DMS 273 (cell line): ENCODE measurements around the gene HNRNPLL.

Source experiments
- DNase-seq: peaks from one replicate; lab custom pipeline; 2025; ENCODE audit not compliant: unreplicated experiment; lab: John Stamatoyannopoulos, UW

Gene HNRNPLL

GRCh38 chr2:38598200-38598990, 4.3 kb downstream of the HNRNPLL start:
- DNase-seq, result peak; percentile 4

GRCh38 chr2:38597115-38597514, 5.6 kb downstream of the HNRNPLL start:
- DNase-seq, result no peak

GRCh38 chr2:38596229-38596628, 6.5 kb downstream of the HNRNPLL start:
- DNase-seq, result no peak

GRCh38 chr2:38592951-38593350, 9.8 kb downstream of the HNRNPLL start:
- DNase-seq, result no peak

- DNase-seq, result no peak
Measured at GRCh38 chr2:38591152-38591551, 11.6 kb downstream of the HNRNPLL start.

- peak; percentile 25 for DNase-seq
Measured at GRCh38 chr2:38590053-38590452, 12.7 kb downstream of the HNRNPLL start.

- DNase-seq, result no peak
Measured at GRCh38 chr2:38586931-38587330, 15.8 kb downstream of the HNRNPLL start.

GRCh38 chr2:38584881-38585280, 17.8 kb downstream of the HNRNPLL start:
- no peak for DNase-seq

GRCh38 chr2:38583994-38584393, 18.7 kb downstream of the HNRNPLL start:
- no peak for DNase-seq

GRCh38 chr2:38583524-38583923, 19.2 kb downstream of the HNRNPLL start:
- no peak for DNase-seq

- peak; percentile 84 for DNase-seq
Measured at GRCh38 chr2:38581193-38582147, 21.3 kb downstream of the HNRNPLL start.

- no peak for DNase-seq
Measured at GRCh38 chr2:38580115-38580636, 22.6 kb downstream of the HNRNPLL start.

- no peak for DNase-seq
Measured at GRCh38 chr2:38578832-38579231, 23.9 kb downstream of the HNRNPLL start.

- DNase-seq, result no peak
Measured at GRCh38 chr2:38574278-38574677, 28.4 kb downstream of the HNRNPLL start.

- DNase-seq, result no peak
Measured at GRCh38 chr2:38572167-38572566, 30.6 kb downstream of the HNRNPLL start.

- no peak for DNase-seq
Measured at GRCh38 chr2:38571193-38571592, 31.5 kb downstream of the HNRNPLL start.

GRCh38 chr2:38568724-38569436, 33.8 kb downstream of the HNRNPLL start:
- no peak for DNase-seq

- no peak for DNase-seq
Measured at GRCh38 chr2:38565333-38565732, 37.4 kb downstream of the HNRNPLL start.

- no peak for DNase-seq
Measured at GRCh38 chr2:38561691-38562090, 41.0 kb downstream of the HNRNPLL start.

- DNase-seq, result no peak
Measured at GRCh38 chr2:38560092-38560491, 42.6 kb downstream of the HNRNPLL start.

- no peak for DNase-seq
Measured at GRCh38 chr2:38557981-38558380, 44.7 kb downstream of the HNRNPLL start.
